Mucosa of rectum (tissue), 2 donors: ENCODE data around the gene CDH11.

ENCODE experiments used
- H3K27ac ChIP-seq, 2 donors: one replicate each; pipeline ENCODE4 v1.7.0; 2013; ENCODE audit warnings: inconsistent platforms in 2 of 2, low read depth in 2 of 2, low read length in 2 of 2
- H3K27me3 ChIP-seq, 2 donors: one replicate each; pipeline ENCODE4 v1.7.0; 2013; ENCODE audit warnings: low read length in 2 of 2; ENCODE audit not compliant: control insufficient read depth in 2 of 2, insufficient read depth in 2 of 2
- H3K36me3 ChIP-seq, 2 donors: one replicate each; pipeline ENCODE4 v1.7.0; 2013; ENCODE audit warnings: low read length in 2 of 2; ENCODE audit not compliant: control insufficient read depth in 2 of 2, insufficient read depth in 2 of 2
- H3K4me1 ChIP-seq, 2 donors: one replicate each; pipeline ENCODE4 v1.7.0; 2013; ENCODE audit warnings: low read length in 2 of 2, mild to moderate bottlenecking in 1 of 2; ENCODE audit not compliant: control insufficient read depth in 2 of 2, insufficient read depth in 2 of 2
- H3K4me3 ChIP-seq, 2 donors: one replicate each; pipeline ENCODE4 v1.7.0; 2013; ENCODE audit warnings: low read length in 2 of 2
- H3K9ac ChIP-seq, 2 donors: one replicate each; pipeline ENCODE4 v1.7.0; 2013; ENCODE audit warnings: low read length in 2 of 2, low read depth in 1 of 2, mild to moderate bottlenecking in 1 of 2
- H3K9me3 ChIP-seq, 2 donors: one replicate each; pipeline ENCODE4 v1.7.0; 2013; ENCODE audit warnings: low read length in 2 of 2; ENCODE audit not compliant: control insufficient read depth in 2 of 2
- donor health status: healthy.
- donor health status: Normal muscosa, but diverticular disease.

CDH11 gene

DNA sequence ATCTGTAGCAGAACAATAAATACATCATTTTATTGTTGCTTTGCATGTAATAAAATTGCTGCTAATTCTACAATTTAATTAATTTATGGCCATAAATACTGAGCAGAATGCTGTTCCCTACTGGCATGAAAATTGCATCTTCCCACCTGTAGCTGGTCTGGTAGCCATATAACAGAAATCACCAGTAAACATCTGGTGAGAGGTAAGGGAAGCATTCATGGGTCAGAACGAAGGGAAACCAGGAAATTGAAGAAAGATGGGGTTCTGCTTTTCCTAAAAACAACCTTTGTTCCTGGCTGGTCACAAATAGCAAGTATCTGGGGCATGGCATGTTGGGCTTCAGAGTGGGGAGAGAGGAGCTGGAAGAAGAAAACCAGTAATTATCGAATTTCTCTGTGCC lies 128.4 kb downstream of the CDH11 start:
- H3K4me1 ChIP-seq, result peaks cover 0 to 6% of the 10 kb centered on the region in 2 donors
- H3K4me3 ChIP-seq, result no peak overlapping the region
- H3K9ac ChIP-seq, result no peak overlapping the region
- no peaks in the 10 kb centered on the region for H3K9me3 ChIP-seq
- no peak overlapping the region for H3K27ac ChIP-seq
- H3K27me3 ChIP-seq, result no peaks in the 10 kb centered on the region
- H3K36me3 ChIP-seq, result no peaks in the 10 kb centered on the region

DNA sequence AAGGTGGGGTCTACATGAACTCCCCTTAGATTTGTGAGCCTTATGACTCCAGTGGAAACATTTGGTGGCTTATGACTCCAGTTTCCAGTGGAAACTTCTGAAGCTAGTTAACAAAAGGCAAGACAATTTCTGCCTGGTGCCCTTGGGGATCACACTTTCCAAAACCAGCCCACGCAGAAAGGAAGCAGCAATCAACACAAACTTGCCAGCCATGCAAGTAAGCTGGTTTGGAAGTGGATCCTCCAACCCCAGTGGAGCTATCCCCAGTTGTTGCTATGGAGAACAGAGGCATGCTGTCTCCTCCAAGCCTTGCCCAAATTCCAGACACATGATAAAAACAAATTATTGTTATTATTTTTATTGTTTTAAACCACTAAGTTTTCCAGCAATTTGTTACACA lies 130.9 kb downstream of the CDH11 start:
- Histone ChIP-seq H3K27ac (no peak overlapping the region), H3K4me1 (no peaks in the 10 kb centered on the region), H3K4me3 (no peak overlapping the region), H3K36me3 (no peaks in the 10 kb centered on the region), H3K9ac (no peak overlapping the region), H3K9me3 (no peaks in the 10 kb centered on the region), H3K27me3 (no peaks in the 10 kb centered on the region)

DNA sequence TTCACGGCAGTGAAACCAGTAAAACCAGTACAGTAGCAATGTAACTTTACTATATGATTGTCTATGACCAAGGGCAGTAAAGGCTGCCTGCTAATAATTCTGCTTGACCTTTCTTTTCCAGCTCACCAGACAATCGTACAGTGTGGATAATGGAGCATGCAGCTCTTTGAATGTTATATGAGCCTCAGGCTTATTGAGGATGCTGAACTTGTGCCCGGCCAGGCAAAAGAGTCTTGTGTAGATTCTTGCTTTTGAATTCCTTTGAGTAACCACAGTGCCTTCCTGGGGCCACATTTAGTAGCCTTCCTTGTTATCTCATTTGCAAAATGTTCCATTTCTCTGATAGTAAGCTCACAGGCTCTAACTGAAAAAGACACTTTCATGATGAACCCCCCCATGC lies 131.8 kb downstream of the CDH11 start:
- H3K9me3 ChIP-seq, result no peaks in the 10 kb centered on the region
- H3K4me3 ChIP-seq, result no peak overlapping the region
- H3K27me3 ChIP-seq, result no peaks in the 10 kb centered on the region
- no peaks in the 10 kb centered on the region for H3K36me3 ChIP-seq
- H3K4me1 ChIP-seq, result no peaks in the 10 kb centered on the region
- H3K9ac ChIP-seq, result no peak overlapping the region
- H3K27ac ChIP-seq, result no peak overlapping the region

DNA sequence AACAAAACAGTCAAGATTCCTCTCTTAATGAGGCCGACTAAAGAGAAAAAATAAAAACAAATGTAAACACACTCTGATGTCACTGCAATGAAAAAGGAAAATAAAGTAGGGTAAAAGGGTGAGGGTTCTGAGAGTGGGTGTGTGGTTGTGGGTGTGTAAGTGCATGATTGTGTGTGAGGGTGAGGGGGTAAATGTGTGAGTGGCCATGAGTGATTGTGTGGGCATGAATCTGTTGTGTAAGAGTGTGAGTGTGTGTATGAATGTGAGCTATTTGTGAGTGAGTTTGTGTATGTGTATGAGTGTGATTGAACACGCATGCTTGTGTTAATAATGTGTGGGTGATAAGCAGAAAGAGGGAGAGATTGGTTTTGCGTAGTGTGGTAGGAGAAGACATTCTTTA lies 132.8 kb downstream of the CDH11 start:
- H3K9me3 ChIP-seq, result no peaks in the 10 kb centered on the region
- H3K36me3 ChIP-seq, result no peaks in the 10 kb centered on the region
- no peak overlapping the region for H3K27ac ChIP-seq
- H3K4me1 ChIP-seq, result no peaks in the 10 kb centered on the region
- no peak overlapping the region for H3K4me3 ChIP-seq
- no peak overlapping the region for H3K9ac ChIP-seq
- H3K27me3 ChIP-seq, result no peaks in the 10 kb centered on the region

DNA sequence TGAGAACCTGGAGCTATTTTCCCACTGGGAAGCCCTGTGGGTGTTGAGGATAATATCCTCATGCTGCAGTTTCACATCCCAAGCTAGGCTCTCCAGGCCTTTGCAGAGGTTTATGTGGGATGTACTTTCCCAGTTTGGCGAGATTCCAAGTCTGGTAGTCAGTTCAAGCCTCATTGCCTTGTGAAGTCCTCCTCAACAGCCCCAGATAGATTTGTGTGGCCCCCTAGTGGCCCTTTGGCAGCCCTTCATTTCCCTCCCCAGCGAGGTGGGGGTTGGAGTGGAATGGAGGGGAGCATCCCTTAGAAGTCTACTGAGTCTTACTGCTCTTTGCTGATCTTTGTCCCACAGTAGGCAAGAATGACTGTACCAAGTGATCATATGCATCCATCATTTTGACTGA lies 137.9 kb downstream of the CDH11 start:
- Histone ChIP-seq H3K4me1 (no peaks in the 10 kb centered on the region), H3K27me3 (no peaks in the 10 kb centered on the region), H3K27ac (no peak overlapping the region)

DNA sequence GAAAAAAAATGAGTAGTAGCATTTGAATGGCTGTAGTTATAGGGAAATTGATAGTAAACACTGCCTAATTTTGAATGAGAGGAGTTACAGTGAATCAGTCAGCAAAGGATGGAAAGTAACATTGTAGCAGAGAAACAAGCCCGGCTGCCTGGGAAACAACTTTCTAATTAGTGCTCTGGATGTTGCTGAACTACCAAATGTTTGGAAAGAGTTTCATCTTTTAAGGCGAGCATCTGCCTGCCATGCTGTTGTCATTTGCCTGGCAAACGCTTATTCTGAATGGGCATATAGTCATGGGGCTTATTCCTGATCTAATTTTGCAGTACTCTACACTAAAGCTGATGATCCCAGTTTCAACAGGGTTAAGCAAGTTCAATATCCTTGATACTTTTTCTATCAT lies 138.6 kb downstream of the CDH11 start:
- Histone ChIP-seq H3K27me3 (no peaks in the 10 kb centered on the region), H3K4me3 (no peak overlapping the region), H3K9ac (no peak overlapping the region), H3K27ac (no peak overlapping the region), H3K4me1 (no peaks in the 10 kb centered on the region), H3K9me3 (no peaks in the 10 kb centered on the region), H3K36me3 (no peaks in the 10 kb centered on the region)

More for the DNA sequence above, 137.9 kb downstream of the CDH11 start:
- no peaks in the 10 kb centered on the region for H3K9me3 ChIP-seq
- H3K36me3 ChIP-seq, result no peaks in the 10 kb centered on the region
- no peak overlapping the region for H3K4me3 ChIP-seq
- no peak overlapping the region for H3K9ac ChIP-seq

DNA sequence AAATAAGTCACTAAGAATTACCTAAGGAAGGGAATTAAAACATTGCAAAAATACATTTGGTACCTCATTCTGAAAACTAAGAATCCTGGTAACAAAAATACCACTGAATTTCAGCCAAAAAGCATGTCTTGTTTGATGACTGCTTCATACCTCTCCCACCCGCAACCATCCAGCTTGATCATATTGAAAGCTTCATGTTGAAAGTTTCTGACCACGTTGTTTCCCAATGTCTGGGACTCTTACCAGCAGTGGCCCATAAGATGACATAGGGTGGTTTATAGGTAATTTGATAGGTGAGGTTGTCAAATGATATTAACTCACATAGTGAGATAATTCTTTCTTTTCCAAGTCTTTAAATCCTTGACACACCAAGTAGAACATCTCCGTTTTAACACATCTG lies 139.3 kb downstream of the CDH11 start:
- Histone ChIP-seq H3K36me3 (no peaks in the 10 kb centered on the region), H3K27me3 (no peaks in the 10 kb centered on the region)

DNA sequence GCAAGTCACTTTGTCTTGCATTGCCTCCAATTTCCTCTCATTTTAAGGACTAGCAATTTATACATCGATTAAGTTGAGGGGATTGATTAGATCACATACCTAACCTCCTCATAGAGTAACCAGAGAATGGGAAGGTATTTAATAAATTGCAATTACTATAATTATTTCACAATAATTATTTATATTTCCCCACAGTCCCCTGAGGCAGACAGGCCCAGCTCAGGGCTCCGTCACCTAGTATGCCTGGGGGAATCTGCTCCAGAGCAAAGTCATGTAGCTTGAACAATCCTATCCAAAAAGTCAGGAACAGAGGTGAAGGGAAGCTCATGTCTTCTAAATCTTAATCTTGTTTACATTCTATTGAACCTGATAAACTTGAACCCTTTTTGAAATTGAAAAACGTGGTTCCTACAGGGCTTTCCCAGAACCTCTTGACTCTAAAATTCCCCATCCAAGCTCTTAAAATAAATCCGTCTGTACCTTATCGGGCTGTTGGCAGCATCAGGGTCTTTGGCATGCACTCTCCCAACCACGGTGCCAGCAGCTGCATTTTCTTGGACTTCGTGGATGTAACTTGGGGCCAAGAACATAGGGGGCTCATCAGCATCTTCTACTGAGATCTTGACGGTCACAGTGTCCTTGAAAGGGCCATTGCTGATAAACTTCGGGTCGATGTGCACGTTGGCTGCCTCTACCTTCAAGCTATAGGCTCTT lies 140.1 kb downstream of the CDH11 start:
- H3K9ac ChIP-seq, result no peak overlapping the region
- H3K9me3 ChIP-seq, result no peaks in the 10 kb centered on the region
- H3K4me3 ChIP-seq, result no peak overlapping the region
- H3K4me1 ChIP-seq, result no peaks in the 10 kb centered on the region
- no peaks in the 10 kb centered on the region for H3K27me3 ChIP-seq
- H3K36me3 ChIP-seq, result no peaks in the 10 kb centered on the region
- H3K27ac ChIP-seq, result no peak overlapping the region

More for the DNA sequence above, 139.3 kb downstream of the CDH11 start:
- no peaks in the 10 kb centered on the region for H3K9me3 ChIP-seq
- no peak overlapping the region for H3K27ac ChIP-seq
- no peak overlapping the region for H3K9ac ChIP-seq
- no peaks in the 10 kb centered on the region for H3K4me1 ChIP-seq
- no peak overlapping the region for H3K4me3 ChIP-seq

DNA sequence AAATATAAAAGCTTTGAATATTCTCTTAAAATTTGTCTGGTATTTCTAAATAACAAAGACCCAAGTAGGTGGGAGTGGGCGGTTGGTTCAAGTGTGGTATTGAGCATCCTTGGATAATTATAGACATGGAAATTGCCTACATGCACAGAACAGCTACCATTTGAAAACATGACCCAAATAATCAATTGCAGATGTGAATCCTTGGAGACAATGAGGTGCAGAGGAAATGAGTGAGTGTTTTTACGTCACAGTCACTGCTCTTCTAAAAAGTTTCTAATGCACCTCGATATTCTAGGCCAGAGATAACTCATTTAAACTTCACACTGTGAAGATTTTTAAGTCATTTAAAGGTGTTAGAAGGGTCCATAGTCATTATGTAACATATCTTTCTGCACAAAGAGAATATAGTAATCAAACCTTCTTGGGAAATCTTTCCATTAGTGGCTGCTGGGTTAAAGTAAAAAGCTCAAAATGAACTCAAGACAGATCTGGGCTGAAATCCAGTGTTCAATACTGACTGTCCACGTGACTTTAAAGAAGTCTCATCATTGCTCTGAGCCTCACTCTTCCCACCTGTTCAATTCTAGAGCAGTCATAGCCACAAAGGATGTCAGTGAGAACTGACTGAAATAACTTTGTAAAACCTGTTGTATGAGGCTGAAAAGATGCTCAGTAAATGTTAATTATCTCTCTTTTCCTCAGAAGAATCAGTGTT lies 144.5 kb downstream of the CDH11 start:
- no peak overlapping the region for H3K27ac ChIP-seq
- H3K4me1 ChIP-seq, result no peaks in the 10 kb centered on the region
- H3K4me3 ChIP-seq, result no peak overlapping the region
- no peaks in the 10 kb centered on the region for H3K36me3 ChIP-seq
- no peaks in the 10 kb centered on the region for H3K9me3 ChIP-seq
- no peaks in the 10 kb centered on the region for H3K27me3 ChIP-seq
- no peak overlapping the region for H3K9ac ChIP-seq

DNA sequence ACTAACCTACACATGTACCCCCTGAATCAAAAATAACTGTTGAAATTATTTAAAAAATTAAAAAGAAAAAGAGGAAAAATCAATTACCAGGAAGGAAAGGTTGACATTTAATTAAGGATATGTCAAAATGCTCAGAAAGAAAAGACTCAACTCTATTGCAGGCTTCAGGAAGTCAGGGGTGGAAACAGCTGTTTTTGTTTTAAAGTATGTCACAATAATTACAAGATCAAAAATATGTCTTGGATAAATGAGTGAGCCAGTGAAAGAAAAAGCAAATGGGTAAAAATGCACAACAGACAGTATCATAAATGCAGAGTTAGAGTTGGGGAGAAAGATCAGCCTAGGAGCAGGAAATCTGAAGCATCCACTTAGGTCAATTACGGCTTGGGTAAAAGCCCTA lies 146.0 kb downstream of the CDH11 start:
- H3K4me1 ChIP-seq, result no peaks in the 10 kb centered on the region
- H3K9ac ChIP-seq, result no peak overlapping the region
- no peak overlapping the region for H3K4me3 ChIP-seq
- no peaks in the 10 kb centered on the region for H3K9me3 ChIP-seq
- no peaks in the 10 kb centered on the region for H3K27me3 ChIP-seq
- no peaks in the 10 kb centered on the region for H3K36me3 ChIP-seq
- no peak overlapping the region for H3K27ac ChIP-seq
